SK-N-SH treated with all-trans-retinoic acid at 6 μM for 48 hours (cell line): ENCODE results near the gene RAPGEF1.

ENCODE experiments used
- ATAC-seq: fragments of 200-7000 bp; cut with Tn5 transposase; 3 replicates; pipeline ENCODE4 v1.9.1; 2020; ENCODE audit warnings: mild to moderate bottlenecking, moderate library complexity
- ARNTL ChIP-seq: fragments of 450-650 bp; formaldehyde crosslinking; IDR thresholded peaks from 2 replicates; pipeline ENCODE4 v1.5.0; 2020; ENCODE audit warnings: low read depth, mild to moderate bottlenecking, moderate library complexity, borderline replicate concordance
- CREB5 ChIP-seq: fragments of 250-450 bp; sonication (Bioruptor Pico); IDR thresholded peaks from 2 replicates; pipeline ENCODE4 v1.5.1; 2020; ENCODE audit warnings: low read depth, mild to moderate bottlenecking, moderate library complexity
- CSDC2 ChIP-seq: fragments of 250-450 bp; sonication (Bioruptor Pico); IDR thresholded peaks from 2 replicates; pipeline ENCODE4 v1.5.0; 2020; ENCODE audit warnings: mild to moderate bottlenecking, moderate library complexity
- CSRNP3 ChIP-seq: fragments of 250-450 bp; sonication (Bioruptor Pico); IDR thresholded peaks from 2 replicates; pipeline ENCODE4 v1.5.1; 2021; ENCODE audit warnings: mild to moderate bottlenecking, moderate library complexity
- ESRRG ChIP-seq: fragments of 250-450 bp; sonication (Bioruptor Pico); IDR thresholded peaks from 2 replicates; pipeline ENCODE4 v1.6.1; 2021; ENCODE audit warnings: mild to moderate bottlenecking
- GLIS3 ChIP-seq: fragments of 250-450 bp; sonication (Bioruptor Pico); IDR thresholded peaks from 2 replicates; pipeline ENCODE4 v1.5.0; 2020; ENCODE audit warnings: mild to moderate bottlenecking, moderate library complexity
- ISL1 ChIP-seq: fragments of 250-450 bp; sonication (Bioruptor Pico); IDR thresholded peaks from 2 replicates; pipeline ENCODE4 v2.1.2; 2022; ENCODE audit warnings: mild to moderate bottlenecking, moderate library complexity
- OSR1 ChIP-seq: fragments of 250-450 bp; sonication (Bioruptor Pico); IDR thresholded peaks from 2 replicates; pipeline ENCODE4 v1.8.0; 2022; ENCODE audit warnings: moderate library complexity, mild to moderate bottlenecking, inconsistent platforms
- POU6F1 ChIP-seq: fragments of 250-450 bp; sonication (Bioruptor Pico); IDR thresholded peaks from 2 replicates; pipeline ENCODE4 v1.8.0; 2021; ENCODE audit warnings: low read depth, mild to moderate bottlenecking, moderate library complexity, borderline replicate concordance
- PPARA ChIP-seq: fragments of 250-450 bp; sonication (Bioruptor Pico); IDR thresholded peaks from 2 replicates; pipeline ENCODE4 v1.5.0; 2020; ENCODE audit warnings: mild to moderate bottlenecking, borderline replicate concordance
- SNAI2 ChIP-seq: fragments of 250-450 bp; sonication (Bioruptor Pico); IDR thresholded peaks from 2 replicates; pipeline ENCODE4 v1.5.0; 2020; ENCODE audit warnings: mild to moderate bottlenecking, moderate library complexity
- TCF4 ChIP-seq: fragments of 250-450 bp; sonication (Bioruptor Pico); IDR thresholded peaks from 2 replicates; pipeline ENCODE4 v1.8.0; 2021; ENCODE audit warnings: mild to moderate bottlenecking, moderate library complexity, borderline replicate concordance
- TOX ChIP-seq: fragments of 250-450 bp; sonication (Bioruptor Pico); IDR thresholded peaks from 2 replicates; pipeline ENCODE4 v1.8.0; 2021; ENCODE audit warnings: mild to moderate bottlenecking, moderate library complexity, borderline replicate concordance
- TSHZ2 ChIP-seq: fragments of 250-450 bp; sonication (Bioruptor Pico); IDR thresholded peaks from 2 replicates; pipeline ENCODE4 v1.5.0; 2020; ENCODE audit warnings: mild to moderate bottlenecking, moderate library complexity
- ZFP3 ChIP-seq: fragments of 250-450 bp; sonication (Bioruptor Pico); IDR thresholded peaks from 2 replicates; pipeline ENCODE4 v1.5.0; 2020; ENCODE audit warnings: mild to moderate bottlenecking, moderate library complexity
- ZFP30 ChIP-seq: fragments of 450-650 bp; formaldehyde crosslinking; IDR thresholded peaks from 2 replicates; pipeline ENCODE4 v1.5.0; 2022; ENCODE audit warnings: mild to moderate bottlenecking, moderate library complexity
- ZNF565 ChIP-seq: fragments of 450-650 bp; formaldehyde crosslinking; conservative IDR thresholded peaks from 2 replicates; pipeline ENCODE4 v1.5.0; 2020; ENCODE audit warnings: low read depth, mild to moderate bottlenecking, moderate library complexity
- ZNF70 ChIP-seq: fragments of 450-650 bp; formaldehyde crosslinking; IDR thresholded peaks from 2 replicates; pipeline ENCODE4 v1.5.0; 2020; ENCODE audit warnings: mild to moderate bottlenecking, moderate library complexity
- ZNF8 ChIP-seq: fragments of 450-650 bp; formaldehyde crosslinking; IDR thresholded peaks from 2 replicates; pipeline ENCODE4 v1.5.0; 2020; ENCODE audit warnings: mild to moderate bottlenecking, moderate library complexity

The RAPGEF1 gene

GRCh38 chr9:131616983-131617604 lies 122.8 kb downstream of the RAPGEF1 start:
- ATAC-seq, result no peak
- no peak for TF ChIP-seq ISL1 (CRISPR knock-in tag)
- TF ChIP-seq, all 23 proteins: peak for 0

GRCh38 chr9:131614340-131614915 lies 125.4 kb downstream of the RAPGEF1 start:
- no peak for ATAC-seq
- TF ChIP-seq GLIS3 (CRISPR knock-in tag) (no peak), ISL1 (CRISPR knock-in tag) (no peak), ESRRG (CRISPR knock-in tag) (no peak), PPARA (CRISPR knock-in tag) (no peak), ARNTL (CRISPR knock-in tag) (no peak), CREB5 (CRISPR knock-in tag) (no peak), ZFP30 (CRISPR knock-in tag) (no peak), ZNF565 (CRISPR knock-in tag) (no peak), POU6F1 (CRISPR knock-in tag) (no peak), TSHZ2 (CRISPR knock-in tag) (no peak)

- TF ChIP-seq OSR1 (CRISPR knock-in tag), result no peak
- no peak for TF ChIP-seq ZNF565 (CRISPR knock-in tag)
- no peak for TF ChIP-seq SNAI2 (CRISPR knock-in tag)
- no peak for TF ChIP-seq PPARA (CRISPR knock-in tag)
- no peak for TF ChIP-seq CSRNP3 (CRISPR knock-in tag)
- no peak for TF ChIP-seq GLIS3 (CRISPR knock-in tag)
- no peak for ATAC-seq
Measured at GRCh38 chr9:131613921-131614320, 126.0 kb downstream of the RAPGEF1 start.

GRCh38 chr9:131612851-131613250 lies 127.0 kb downstream of the RAPGEF1 start:
- TF ChIP-seq OSR1 (CRISPR knock-in tag) (no peak), CREB5 (CRISPR knock-in tag) (no peak), ZFP3 (CRISPR knock-in tag) (no peak), TOX (CRISPR knock-in tag) (no peak), ZNF70 (CRISPR knock-in tag) (no peak), TCF4 (no peak), ZFP30 (CRISPR knock-in tag) (no peak), ISL1 (CRISPR knock-in tag) (no peak), ARNTL (CRISPR knock-in tag) (no peak), GLIS3 (CRISPR knock-in tag) (no peak), ESRRG (CRISPR knock-in tag) (no peak), PPARA (CRISPR knock-in tag) (no peak), CSDC2 (CRISPR knock-in tag) (no peak), ZNF8 (CRISPR knock-in tag) (no peak)
- ATAC-seq, result no peak
